Fibroblast of skin of right quadriceps (primary cell): ENCODE results near the gene NR4A1.

Experiments
- DNase-seq: peaks from one replicate; pipeline ENCODE4 v3.0.0-alpha.2; 2013

NR4A1 gene

GRCh38 chr12:52050758-52051541 lies at the start of gene NR4A1:
NR4A1 (plus strand) TSS chr12:52051442; CDS start chr12:52054329, 2,887 bp downstream.
- DNase-seq = peak; percentile 95

- no peak for DNase-seq
Observed at GRCh38 chr12:52003016-52003550, 48.2 kb upstream of the NR4A1 start.

- DNase-seq = no peak
Observed at GRCh38 chr12:52003591-52003990, 47.7 kb upstream of the NR4A1 start.

GRCh38 chr12:52004042-52004648 lies 47.1 kb upstream of the NR4A1 start:
- DNase-seq = peak; percentile 63

GRCh38 chr12:52005218-52005902 lies 45.9 kb upstream of the NR4A1 start:
- no peak for DNase-seq

GRCh38 chr12:52005903-52006703 lies 45.1 kb upstream of the NR4A1 start:
- no peak for DNase-seq

- peak; percentile 72 for DNase-seq
Observed at GRCh38 chr12:52006726-52007157, 44.5 kb upstream of the NR4A1 start, which contains the start of gene TAMALIN. TAMALIN (plus strand) TSS chr12:52006946; CDS start chr12:52007020, 74 bp downstream.

GRCh38 chr12:52007158-52007921 lies 43.9 kb upstream of the NR4A1 start:
- no peak for DNase-seq

GRCh38 chr12:52007982-52008510 lies 43.2 kb upstream of the NR4A1 start:
- no peak for DNase-seq

- DNase-seq = no peak
Observed at GRCh38 chr12:52009081-52009751, 42.0 kb upstream of the NR4A1 start.

GRCh38 chr12:52010152-52010622 lies 41.1 kb upstream of the NR4A1 start:
- DNase-seq = peak; percentile 88

- DNase-seq = no peak
Observed at GRCh38 chr12:52010692-52011601, 40.3 kb upstream of the NR4A1 start.

- DNase-seq = no peak
Observed at GRCh38 chr12:52011602-52012214, 39.5 kb upstream of the NR4A1 start.

GRCh38 chr12:52013626-52014310 lies 37.5 kb upstream of the NR4A1 start:
- no peak for DNase-seq

GRCh38 chr12:52014567-52015530 lies 36.4 kb upstream of the NR4A1 start:
- no peak for DNase-seq

GRCh38 chr12:52015532-52016041 lies 35.7 kb upstream of the NR4A1 start:
- DNase-seq = no peak
